Neutrophil (primary cell): Measurements from ENCODE around the gene SYN1.

ENCODE experiments used
- H3K27ac ChIP-seq: fragments of 200-600 bp; sonication (generic); 2 replicates; pipeline ENCODE4 v1.5.1; 2016; ENCODE audit warnings: mild to moderate bottlenecking, moderate library complexity
- H3K27me3 ChIP-seq: fragments of 200-600 bp; sonication (generic); 2 replicates; pipeline ENCODE4 v1.6.0; 2016; ENCODE audit warnings: mild to moderate bottlenecking
- H3K36me3 ChIP-seq: fragments of 200-600 bp; sonication (generic); 2 replicates; pipeline ENCODE4 v1.5.1; 2017
- H3K4me1 ChIP-seq, 2 experiments: fragments of 200-600 bp in 1 of 2; sonication (generic) in 1 of 2; 1 replicate in 1 of 2; 2 replicates in 1 of 2; pipeline versions ENCODE4 v1.5.1 to v1.6.1; 2013 to 2016; ENCODE audit warnings: low read depth in 1 of 2, low read length in 1 of 2, mild to moderate bottlenecking in 1 of 2, moderate library complexity in 1 of 2; ENCODE audit not compliant: control insufficient read depth in 1 of 2, insufficient read depth in 1 of 2
- H3K4me3 ChIP-seq, 2 experiments: fragments of 200-600 bp in 1 of 2; sonication (generic) in 1 of 2; 1 replicate in 1 of 2; 2 replicates in 1 of 2; pipeline ENCODE4 v1.5.1; 2013 to 2016; ENCODE audit warnings: low read depth in 1 of 2, low read length in 1 of 2, mild to moderate bottlenecking in 1 of 2, moderate library complexity in 1 of 2
- H3K9me3 ChIP-seq: fragments of 200-600 bp; sonication (generic); 2 replicates; pipeline ENCODE4 v1.5.1; 2016
- CTCF ChIP-seq: fragments of 200-600 bp; sonication (generic); IDR thresholded peaks from 2 replicates; pipeline ENCODE4 v1.5.1; 2016; ENCODE audit warnings: antibody characterized with exemption

The SYN1 gene

GRCh38 chrX:47574076-47574546, 45.5 kb downstream of the SYN1 start:
- Histone ChIP-seq H3K27ac (no peak overlapping the region), H3K4me1 (peaks cover 6 to 12% of the 10 kb centered on the region in 2 experiments), H3K27me3 (peaks cover 61% of the 10 kb centered on the region), H3K36me3 (peaks cover 29% of the 10 kb centered on the region), H3K4me3 (no peak overlapping the region), H3K9me3 (no peaks in the 10 kb centered on the region)
- TF ChIP-seq CTCF: no peak

GRCh38 chrX:47573341-47574075, 46.1 kb downstream of the SYN1 start:
- Histone ChIP-seq H3K4me3 (no peak overlapping the region), H3K27ac (no peak overlapping the region)

GRCh38 chrX:47572773-47573340, 46.8 kb downstream of the SYN1 start:
- TF ChIP-seq CTCF: no peak
- peaks cover 42% of the 10 kb centered on the region for H3K36me3 ChIP-seq
- no peaks in the 10 kb centered on the region for H3K9me3 ChIP-seq
- H3K27ac ChIP-seq: no peak overlapping the region
- H3K4me3 ChIP-seq: no peak overlapping the region
- peaks cover 0 to under 1% of the 10 kb centered on the region in 2 experiments for H3K4me1 ChIP-seq
- peaks cover 49% of the 10 kb centered on the region for H3K27me3 ChIP-seq

More at GRCh38 chrX:47573341-47574075, 46.1 kb downstream of the SYN1 start:
- peaks cover under 1 to 7% of the 10 kb centered on the region in 2 experiments for H3K4me1 ChIP-seq
- TF ChIP-seq CTCF: no peak
- no peaks in the 10 kb centered on the region for H3K9me3 ChIP-seq
- peaks cover 35% of the 10 kb centered on the region for H3K36me3 ChIP-seq
- H3K27me3 ChIP-seq: peaks cover 55% of the 10 kb centered on the region

- no peak overlapping the region for H3K4me3 ChIP-seq
- TF ChIP-seq CTCF: no peak
- H3K4me1 ChIP-seq: no peaks in the 10 kb centered on the region
- H3K9me3 ChIP-seq: no peaks in the 10 kb centered on the region
- peaks cover 39% of the 10 kb centered on the region for H3K27me3 ChIP-seq
- peaks cover 51% of the 10 kb centered on the region for H3K36me3 ChIP-seq
- no peak overlapping the region for H3K27ac ChIP-seq
Observed at GRCh38 chrX:47571896-47572295, 47.8 kb downstream of the SYN1 start.

GRCh38 chrX:47571215-47571614, 48.4 kb downstream of the SYN1 start:
- H3K27ac ChIP-seq: no peak overlapping the region
- peaks cover 58% of the 10 kb centered on the region for H3K36me3 ChIP-seq
- H3K27me3 ChIP-seq: peaks cover 35% of the 10 kb centered on the region
- H3K4me1 ChIP-seq: no peaks in the 10 kb centered on the region
- no peak for TF ChIP-seq CTCF
- no peaks in the 10 kb centered on the region for H3K9me3 ChIP-seq
- no peak overlapping the region for H3K4me3 ChIP-seq
